MM.1S (cell line): ENCODE measurements around the gene TOX2.

Experiments
- DNase-seq: peaks from one replicate; pipeline ENCODE4 v3.0.0-alpha.2; 2015
- H2AFZ ChIP-seq: fragments of 300-600 bp; sonication (generic); 2 replicates; pipeline ENCODE4 v1.6.0; 2016; ENCODE audit warnings: antibody characterized with exemption, low read length
- H3F3A ChIP-seq: fragments of 300-600 bp; sonication (generic); 2 replicates; pipeline ENCODE4 v1.6.1; 2016; ENCODE audit warnings: mild to moderate bottlenecking, antibody characterized with exemption, low read length, moderate library complexity, mixed read lengths; ENCODE audit not compliant: insufficient read depth
- H3K27ac ChIP-seq: fragments of 300-600 bp; sonication (generic); 2 replicates; pipeline ENCODE4 v1.5.1; 2016; ENCODE audit warnings: mild to moderate bottlenecking, low read length
- H3K27me3 ChIP-seq: fragments of 300-600 bp; sonication (generic); replicated peaks from 2 replicates; pipeline ENCODE4 v1.6.0; 2016; ENCODE audit warnings: low read length; ENCODE audit not compliant: insufficient read depth
- H3K36me3 ChIP-seq: fragments of 300-600 bp; sonication (generic); replicated peaks from 2 replicates; pipeline ENCODE4 v1.6.1; 2016; ENCODE audit warnings: mild to moderate bottlenecking, low read length, mixed read lengths; ENCODE audit not compliant: insufficient read depth
- H3K4me1 ChIP-seq: fragments of 300-600 bp; sonication (generic); 2 replicates; pipeline ENCODE4 v1.6.1; 2016; ENCODE audit warnings: low read length, mixed read lengths
- H3K4me2 ChIP-seq: fragments of 300-600 bp; sonication (generic); 2 replicates; pipeline ENCODE4 v1.6.0; 2016; ENCODE audit warnings: low read depth, low read length
- H3K4me3 ChIP-seq: fragments of 300-600 bp; sonication (generic); 2 replicates; pipeline ENCODE4 v1.5.1; 2016; ENCODE audit warnings: low read length, mixed read lengths
- H3K79me2 ChIP-seq: fragments of 300-600 bp; sonication (generic); 2 replicates; pipeline ENCODE4 v1.6.1; 2016; ENCODE audit warnings: mixed run types, low read length, mixed read lengths
- H3K9ac ChIP-seq: fragments of 300-600 bp; sonication (generic); 2 replicates; pipeline ENCODE4 v1.6.1; 2016; ENCODE audit warnings: low read length, mixed read lengths
- H3K9me2 ChIP-seq: fragments of 300-600 bp; sonication (generic); replicated peaks from 2 replicates; pipeline ENCODE4 v1.6.1; 2016; ENCODE audit warnings: mild to moderate bottlenecking, low read length, mixed read lengths; ENCODE audit not compliant: insufficient read depth
- H3K9me3 ChIP-seq: fragments of 300-600 bp; sonication (generic); replicated peaks from 2 replicates; pipeline ENCODE4 v1.6.1; 2016; ENCODE audit warnings: mild to moderate bottlenecking, low read length, mixed read lengths; ENCODE audit not compliant: insufficient read depth
- H4K20me1 ChIP-seq: fragments of 300-600 bp; sonication (generic); 2 replicates; pipeline ENCODE4 v1.6.1; 2016; ENCODE audit warnings: mild to moderate bottlenecking, low read length, moderate library complexity, mixed read lengths; ENCODE audit not compliant: insufficient read depth
- EZH2 ChIP-seq: fragments of 300-600 bp; sonication (generic); optimal IDR thresholded peaks from 2 replicates; pipeline ENCODE3; 2017; ENCODE audit warnings: low read depth, mild to moderate bottlenecking, antibody characterized with exemption, low read length, mixed read lengths
- EZH2phosphoT487 ChIP-seq: fragments of 300-600 bp; sonication (generic); IDR thresholded peaks from 2 replicates; pipeline ENCODE4 v1.6.1; 2018; ENCODE audit warnings: antibody characterized with exemption, low read length
- TF ChIP-seq, protein P1 (sequence below): fragments of 300-600 bp; sonication (generic); IDR thresholded peaks from 2 replicates; pipeline ENCODE4 v1.5.1; 2016; ENCODE audit warnings: antibody characterized with exemption, low read length, mixed read lengths

The TOX2 gene

DNA sequence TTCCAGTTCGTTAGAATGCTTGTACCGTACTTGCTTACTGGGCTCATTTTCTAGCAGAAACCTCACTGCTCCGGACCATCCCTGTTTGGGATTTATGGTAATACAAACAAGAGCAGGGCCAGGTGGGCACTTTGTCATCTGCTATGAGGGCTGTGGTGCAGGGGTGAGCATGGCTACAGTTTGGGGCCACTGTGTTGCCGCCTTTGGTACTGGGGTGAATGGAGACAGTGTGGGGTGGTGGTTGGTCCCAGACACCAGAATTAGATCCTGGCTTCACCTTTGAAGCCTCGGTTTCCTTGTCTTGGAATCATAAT lies 95.0 kb downstream of the TOX2 start:
- Histone ChIP-seq H3K4me2 (no peak overlapping the region), H3K9ac (no peak overlapping the region), H3K4me1 (no peaks in the 10 kb centered on the region), H3K27me3 (no peaks in the 10 kb centered on the region), H3K9me3 (no peaks in the 10 kb centered on the region), H3K36me3 (no peaks in the 10 kb centered on the region), H3K27ac (no peak overlapping the region), H4K20me1 (no peaks in the 10 kb centered on the region), H3F3A (no peaks in the 10 kb centered on the region), H3K4me3 (no peak overlapping the region), H3K79me2 (peaks cover 32% of the 10 kb centered on the region), H2AFZ (no peak overlapping the region), H3K9me2 (no peaks in the 10 kb centered on the region)
- no peak for DNase-seq
- TF ChIP-seq, protein P1, sequence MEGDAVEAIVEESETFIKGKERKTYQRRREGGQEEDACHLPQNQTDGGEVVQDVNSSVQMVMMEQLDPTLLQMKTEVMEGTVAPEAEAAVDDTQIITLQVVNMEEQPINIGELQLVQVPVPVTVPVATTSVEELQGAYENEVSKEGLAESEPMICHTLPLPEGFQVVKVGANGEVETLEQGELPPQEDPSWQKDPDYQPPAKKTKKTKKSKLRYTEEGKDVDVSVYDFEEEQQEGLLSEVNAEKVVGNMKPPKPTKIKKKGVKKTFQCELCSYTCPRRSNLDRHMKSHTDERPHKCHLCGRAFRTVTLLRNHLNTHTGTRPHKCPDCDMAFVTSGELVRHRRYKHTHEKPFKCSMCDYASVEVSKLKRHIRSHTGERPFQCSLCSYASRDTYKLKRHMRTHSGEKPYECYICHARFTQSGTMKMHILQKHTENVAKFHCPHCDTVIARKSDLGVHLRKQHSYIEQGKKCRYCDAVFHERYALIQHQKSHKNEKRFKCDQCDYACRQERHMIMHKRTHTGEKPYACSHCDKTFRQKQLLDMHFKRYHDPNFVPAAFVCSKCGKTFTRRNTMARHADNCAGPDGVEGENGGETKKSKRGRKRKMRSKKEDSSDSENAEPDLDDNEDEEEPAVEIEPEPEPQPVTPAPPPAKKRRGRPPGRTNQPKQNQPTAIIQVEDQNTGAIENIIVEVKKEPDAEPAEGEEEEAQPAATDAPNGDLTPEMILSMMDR: no peak

- Histone ChIP-seq H3K27me3 (no peaks in the 10 kb centered on the region), H4K20me1 (no peaks in the 10 kb centered on the region), H3K9me2 (no peaks in the 10 kb centered on the region), H3K9me3 (no peaks in the 10 kb centered on the region), H2AFZ (no peak overlapping the region), H3K9ac (no peak overlapping the region), H3K4me3 (no peak overlapping the region), H3K4me2 (no peak overlapping the region), H3K27ac (no peak overlapping the region), H3K79me2 (peaks cover 36% of the 10 kb centered on the region), H3K36me3 (no peaks in the 10 kb centered on the region), H3F3A (no peaks in the 10 kb centered on the region), H3K4me1 (no peaks in the 10 kb centered on the region)
- DNase-seq: no peak
- TF ChIP-seq, protein P1: no peak
- TF ChIP-seq EZH2phosphoT487 (no peak), EZH2 (no peak)
These were observed 95.6 kb downstream of the TOX2 start for GRCh38 chr20:44010162-44010704.

DNA sequence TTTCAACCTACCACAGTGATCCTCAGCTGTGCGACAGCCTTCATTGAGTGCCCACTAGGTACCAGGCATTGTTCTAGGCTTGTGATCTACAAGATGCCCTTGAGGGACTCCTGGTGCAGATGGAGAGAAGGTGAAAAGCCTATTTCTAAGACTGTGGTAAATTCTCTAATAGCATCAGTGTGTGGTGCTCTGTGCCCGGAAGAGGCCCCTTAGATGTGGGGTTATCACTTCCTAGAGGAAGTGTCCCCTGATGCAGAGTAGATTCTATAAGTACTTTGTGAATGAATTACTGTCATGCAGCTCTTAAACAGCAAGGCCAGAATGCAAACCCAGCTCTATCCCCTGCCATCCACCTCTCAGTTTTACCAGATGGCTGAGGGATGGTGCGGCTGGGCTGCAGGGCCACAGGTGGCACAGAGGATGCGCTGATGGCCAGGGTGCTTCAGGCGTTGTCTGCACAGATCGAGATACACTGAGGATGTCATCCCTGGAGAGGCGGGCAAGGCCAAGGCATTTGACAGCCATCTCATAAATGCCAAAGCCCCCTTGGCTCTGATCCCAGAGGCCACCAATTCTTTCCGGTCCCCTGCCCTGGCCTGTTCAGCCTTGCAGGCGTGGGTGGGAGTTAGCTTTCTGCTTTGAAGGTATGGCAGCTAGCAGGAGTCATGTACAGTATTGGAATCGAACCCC lies 96.7 kb downstream of the TOX2 start:
- TF ChIP-seq EZH2phosphoT487: no peak
- TF ChIP-seq, protein P1: no peak
- TF ChIP-seq EZH2: no peak
- H3K27me3 ChIP-seq: no peaks in the 10 kb centered on the region

More for the DNA sequence above, 96.7 kb downstream of the TOX2 start:
- Histone ChIP-seq H3K4me2 (no peak overlapping the region), H3K9me2 (no peaks in the 10 kb centered on the region), H3K9ac (no peak overlapping the region), H3K4me3 (no peak overlapping the region), H3K36me3 (no peaks in the 10 kb centered on the region), H3K27ac (no peak overlapping the region), H3F3A (no peaks in the 10 kb centered on the region), H2AFZ (no peak overlapping the region), H3K9me3 (no peaks in the 10 kb centered on the region), H3K4me1 (no peaks in the 10 kb centered on the region), H4K20me1 (no peaks in the 10 kb centered on the region), H3K79me2 (peaks cover 40% of the 10 kb centered on the region)
- no peak for DNase-seq
